ENCODE measurements around the gene FREM3. TPM values are rescaled to one million over a fixed set of nuclear protein-coding genes. Genes with fewer than 3 reads are reported as not detected.

FREM3 gene
- polyA plus RNA-seq, 2 of the 4 experiments (the other 2 are of a cell fraction) = not detected

GRCh38 chr4:143599827-143600226 lies 100.6 kb downstream of the FREM3 start (continued):
- no peak for TF ChIP-seq PHF8 (IDR thresholded peaks at IDR 0.05; ENCODE audit: borderline replicate concordance, low read depth)
- no peak for TF ChIP-seq BCL3 (IDR thresholded peaks at IDR 0.05)

GRCh38 chr4:143598816-143599215 lies 101.7 kb downstream of the FREM3 start:
- Histone ChIP-seq H3K9me3 (no peaks in the 10 kb centered on the region), H3K4me3 (no peak overlapping the region), H3K4me2 (no peak overlapping the region), H3K4me1 (no peaks in the 10 kb centered on the region), H3K27ac (no peak overlapping the region)
- FAIRE-seq = no peak
- ChIA-PET POLR2A (no interaction called here), CTCF (no interaction called here)
- TF ChIP-seq ZNF302 (CRISPR knock-in tag; IDR thresholded peaks at IDR 0.05) = no peak
- TF ChIP-seq ATOH8 (CRISPR knock-in tag; IDR thresholded peaks at IDR 0.05; ENCODE audit: low read depth) = no peak
- no peak for TF ChIP-seq CBX2 (IDR thresholded peaks at IDR 0.05; ENCODE audit: borderline replicate concordance, low read depth)
- TF ChIP-seq ZSCAN20 (CRISPR knock-in tag; IDR thresholded peaks at IDR 0.05) = no peak
- no peak for TF ChIP-seq NR3C1 (IDR thresholded peaks at IDR 0.05)
- no peak for TF ChIP-seq BCL3 (IDR thresholded peaks at IDR 0.05)
- TF ChIP-seq JUN (IDR thresholded peaks at IDR 0.05) = no peak
- no peak for TF ChIP-seq TFCP2L1 (CRISPR knock-in tag; IDR thresholded peaks at IDR 0.05)
- TF ChIP-seq PBX3 (IDR thresholded peaks at IDR 0.05) = no peak
- no peak for TF ChIP-seq ESRRA (IDR thresholded peaks at IDR 0.05; ENCODE audit: borderline replicate concordance, low read length)
- no peak for TF ChIP-seq FOSB (CRISPR knock-in tag; IDR thresholded peaks at IDR 0.05)
- no peak for TF ChIP-seq EHMT2 (IDR thresholded peaks at IDR 0.05; ENCODE audit: low read depth)
- TF ChIP-seq CEBPB (IDR thresholded peaks at IDR 0.05) = no peak
- no peak for DNase-seq (ENCODE audit: low read depth in 1 of 2, low spot score in 1 of 2)
- ATAC-seq = no peak

GRCh38 chr4:143597276-143597675 lies 103.2 kb downstream of the FREM3 start:
- ATAC-seq = no peak
- DNase-seq (ENCODE audit: low read depth in 1 of 2, low spot score in 1 of 2) = no peak
- TF ChIP-seq SMC3 (IDR thresholded peaks at IDR 0.05) (no peak), JUNB (IDR thresholded peaks at IDR 0.05) (no peak), GATA3 (IDR thresholded peaks at IDR 0.05; ENCODE audit: borderline replicate concordance) (no peak), CBX8 (IDR thresholded peaks at IDR 0.05) (no peak), NPAS2 (CRISPR knock-in tag; IDR thresholded peaks at IDR 0.05; ENCODE audit: borderline replicate concordance) (no peak), MYC (IDR thresholded peaks at IDR 0.05; ENCODE audit: borderline replicate concordance, low read length) (no peak), EHF (CRISPR knock-in tag; IDR thresholded peaks at IDR 0.05) (no peak), FOSL2 (IDR thresholded peaks at IDR 0.05) (no peak), FOSL2 (CRISPR knock-in tag; IDR thresholded peaks at IDR 0.05) (no peak), HEYL (CRISPR knock-in tag; IDR thresholded peaks at IDR 0.05) (no peak), CBX2 (IDR thresholded peaks at IDR 0.05; ENCODE audit: borderline replicate concordance, low read depth) (no peak)
- ChIA-PET CTCF (no interaction called here), POLR2A (no interaction called here)
- H3K27ac ChIP-seq = no peak overlapping the region
- 83% methylated on average over 3 of the region's 3 CpGs for WGBS (ENCODE audit: missing lambda C conversion rate)
- H3K9me3 ChIP-seq = no peaks in the 10 kb centered on the region
- H3K4me1 ChIP-seq = no peaks in the 10 kb centered on the region
- H3K4me2 ChIP-seq = no peak overlapping the region
- no peak overlapping the region for H3K4me3 ChIP-seq
- FAIRE-seq = no peak
